ENCODE measurements around the gene CEACAM18.

Gene CEACAM18

GRCh38 chr19:51525651-51526050 lies 47.3 kb downstream of the CEACAM18 start:
- H3K4me3 ChIP-seq (replicated peaks in 1 of 2; ENCODE audit: low read depth in 2 of 2, low read length in 2 of 2), result no peak overlapping the region
- no peak for DNase-seq (ENCODE audit: low read depth in 2 of 2)
- TF ChIP-seq CTCF (IDR thresholded peaks at IDR 0.05; ENCODE audit: low read depth, low read length), result no peak

- TF ChIP-seq CTCF (IDR thresholded peaks at IDR 0.05; ENCODE audit: low read depth, low read length), result no peak
- H3K4me3 ChIP-seq (replicated peaks in 1 of 2; ENCODE audit: low read depth in 2 of 2, low read length in 2 of 2), result no peak overlapping the region
- DNase-seq (ENCODE audit: low read depth in 2 of 2), result no peak
Measured at GRCh38 chr19:51529301-51529700, 51.0 kb downstream of the CEACAM18 start.

- no peak overlapping the region for H3K4me3 ChIP-seq (replicated peaks in 1 of 2; ENCODE audit: low read depth in 2 of 2, low read length in 2 of 2)
- no peak for DNase-seq (ENCODE audit: low read depth in 2 of 2)
- no peak for TF ChIP-seq CTCF (IDR thresholded peaks at IDR 0.05; ENCODE audit: low read depth, low read length)
Measured at GRCh38 chr19:51530616-51531015, 52.3 kb downstream of the CEACAM18 start.

GRCh38 chr19:51531349-51532315 lies 53.3 kb downstream of the CEACAM18 start, which contains the start of gene SIGLEC6:
Gene SIGLEC6 (minus strand): TSS chr19:51531670. CDS start chr19:51531648, 22 bp downstream.
- no peak for TF ChIP-seq CTCF (IDR thresholded peaks at IDR 0.05; ENCODE audit: low read depth, low read length)
- DNase-seq (ENCODE audit: low read depth in 2 of 2), result no peak

GRCh38 chr19:51535535-51535934 lies 57.2 kb downstream of the CEACAM18 start:
- no peak for DNase-seq (ENCODE audit: low read depth in 2 of 2)
- no peak overlapping the region for H3K4me3 ChIP-seq (replicated peaks in 1 of 2; ENCODE audit: low read depth in 2 of 2, low read length in 2 of 2)
- TF ChIP-seq CTCF (IDR thresholded peaks at IDR 0.05; ENCODE audit: low read depth, low read length), result no peak

More at GRCh38 chr19:51531349-51532315, 53.3 kb downstream of the CEACAM18 start, which contains the start of gene SIGLEC6:
- H3K4me3 ChIP-seq (replicated peaks in 1 of 2; ENCODE audit: low read depth in 2 of 2, low read length in 2 of 2), result no peak within 1 kb of the TSS

- DNase-seq (ENCODE audit: low read depth in 2 of 2), result no peak
- no peak for TF ChIP-seq CTCF (IDR thresholded peaks at IDR 0.05; ENCODE audit: low read depth, low read length)
- no peak overlapping the region for H3K4me3 ChIP-seq (replicated peaks in 1 of 2; ENCODE audit: low read depth in 2 of 2, low read length in 2 of 2)
Measured at GRCh38 chr19:51539821-51540366, 61.6 kb downstream of the CEACAM18 start.

Data from cardiac fibroblast (primary cell).